SKM-1 treated with dmso at 0.1 percent for 144 hours (cell line): ENCODE measurements around the gene KLHL36.
A peak's percentile ranks its signal among the peaks of the same experiment; 100 is the strongest.

ENCODE experiments used
- DNase-seq: peaks from one replicate; lab custom pipeline; 2025; ENCODE audit not compliant: unreplicated experiment; lab: John Stamatoyannopoulos, UW

The KLHL36 gene

DNA sequence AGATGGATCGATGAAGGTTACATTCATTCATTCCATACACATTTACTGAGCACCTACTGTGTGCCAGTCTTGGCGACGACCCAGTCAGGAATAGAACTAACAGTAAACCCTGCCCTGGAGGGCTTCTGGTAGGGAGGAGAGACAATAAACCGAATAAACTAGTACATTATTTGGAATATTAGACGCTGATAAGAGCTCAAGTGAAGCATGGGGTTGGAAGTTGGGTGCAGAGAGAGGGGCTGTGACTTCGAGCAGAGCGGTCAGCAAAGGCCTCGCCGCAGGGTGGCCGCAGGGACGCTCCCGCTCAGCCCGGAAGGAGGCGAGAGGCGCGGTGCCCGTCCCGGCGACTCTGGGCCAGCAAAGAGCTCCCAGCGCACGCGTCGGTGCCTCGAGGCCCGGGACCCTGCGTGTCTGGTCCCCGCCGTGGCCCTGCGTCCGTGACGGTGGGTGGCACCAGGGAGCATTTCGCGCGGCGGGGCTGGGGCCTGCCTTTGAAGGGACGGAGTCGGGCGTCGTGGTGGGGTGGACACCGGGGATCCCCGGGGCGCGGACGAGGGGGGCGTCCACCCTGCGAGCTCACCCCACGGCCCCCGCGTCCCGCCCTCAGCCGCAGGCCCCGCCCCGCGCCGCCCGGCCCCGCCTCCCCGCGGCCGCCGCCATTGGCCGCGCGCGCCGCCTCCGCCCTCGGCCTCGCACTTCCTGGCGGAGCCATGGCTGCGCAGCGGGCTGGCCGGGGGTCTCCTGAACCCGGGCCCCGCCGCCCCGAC, at the start of gene KLHL36:
KLHL36 (plus strand) TSS at position 684 of the 767 bp plus-strand sequence. CDS start 2,357 bp downstream, outside the sequence.
- peak; percentile 24 for DNase-seq

DNA sequence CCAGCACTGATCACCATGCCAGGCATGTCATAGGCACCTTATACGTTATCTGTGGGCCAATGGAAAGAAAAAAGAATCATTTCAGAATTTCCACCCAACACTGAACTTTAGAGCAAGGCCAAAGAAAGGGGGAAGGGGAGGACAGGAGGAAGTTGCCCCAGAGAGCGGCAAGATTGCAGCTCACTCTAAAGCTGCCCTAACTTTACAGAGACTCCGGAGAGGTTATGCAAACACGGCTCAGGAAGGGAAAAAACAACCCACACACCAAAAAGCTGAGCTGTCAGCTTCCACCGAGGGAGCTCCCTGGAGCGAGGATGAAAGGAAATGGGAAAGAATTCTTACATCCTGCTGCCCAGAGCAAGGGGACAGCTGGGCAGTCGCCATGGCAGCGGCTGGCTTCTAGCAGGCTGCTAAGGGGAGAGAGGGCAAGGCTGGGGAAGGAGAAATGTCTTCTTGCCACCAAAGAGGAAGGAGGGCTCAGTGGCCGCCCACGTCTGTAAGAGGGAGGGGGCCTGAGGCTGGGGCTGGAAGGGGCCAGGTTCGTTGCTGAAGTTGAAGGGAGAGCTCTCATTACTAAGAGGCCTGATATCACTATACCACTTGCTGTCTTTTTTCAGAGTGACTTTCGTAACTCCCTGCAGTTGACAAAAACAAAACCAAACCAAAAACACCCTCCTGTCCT, 48.6 kb upstream of the KLHL36 start:
- DNase-seq: peak; percentile 94

DNA sequence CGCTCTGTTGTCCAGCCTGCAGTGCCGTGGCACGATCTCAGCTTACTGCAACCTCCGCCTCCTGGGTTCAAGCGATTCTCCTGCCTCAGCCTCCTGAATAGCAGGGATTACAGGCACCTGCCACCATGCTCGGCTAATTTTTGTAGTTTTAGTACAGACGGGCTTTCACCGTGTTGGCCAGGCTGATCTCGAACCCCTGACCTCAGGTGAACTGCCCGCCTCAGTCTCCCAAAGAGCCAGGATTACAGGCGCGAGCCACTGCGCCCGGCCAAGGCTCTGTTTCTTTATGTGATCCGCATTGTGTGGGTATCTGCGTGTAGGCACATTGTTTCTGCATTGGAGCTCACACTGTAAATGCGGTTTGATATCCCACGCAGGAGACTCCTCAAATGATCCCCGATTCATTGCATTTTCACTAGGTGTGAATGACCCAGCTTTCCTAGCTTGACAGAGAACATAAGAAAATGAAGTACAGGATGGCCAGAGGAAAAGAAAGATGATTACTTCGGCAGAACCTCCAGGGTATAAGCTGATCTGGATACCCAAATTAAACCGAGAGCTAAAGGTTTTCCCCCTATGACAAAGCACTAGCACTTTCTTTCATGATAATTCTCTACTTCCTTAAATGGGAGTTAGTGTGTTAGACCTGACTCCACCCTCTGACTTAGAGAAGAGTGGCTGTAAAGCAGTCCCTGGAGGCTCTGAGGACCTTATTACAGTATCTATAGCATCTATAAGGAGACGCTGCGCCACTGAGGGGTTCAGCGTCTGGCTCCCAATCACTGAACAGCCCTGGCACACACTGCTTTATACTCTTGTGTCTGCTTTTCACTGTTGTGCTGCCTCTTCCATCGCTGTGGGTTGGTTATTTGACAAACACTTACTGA, 47.7 kb upstream of the KLHL36 start:
- DNase-seq: peak; percentile 70

DNA sequence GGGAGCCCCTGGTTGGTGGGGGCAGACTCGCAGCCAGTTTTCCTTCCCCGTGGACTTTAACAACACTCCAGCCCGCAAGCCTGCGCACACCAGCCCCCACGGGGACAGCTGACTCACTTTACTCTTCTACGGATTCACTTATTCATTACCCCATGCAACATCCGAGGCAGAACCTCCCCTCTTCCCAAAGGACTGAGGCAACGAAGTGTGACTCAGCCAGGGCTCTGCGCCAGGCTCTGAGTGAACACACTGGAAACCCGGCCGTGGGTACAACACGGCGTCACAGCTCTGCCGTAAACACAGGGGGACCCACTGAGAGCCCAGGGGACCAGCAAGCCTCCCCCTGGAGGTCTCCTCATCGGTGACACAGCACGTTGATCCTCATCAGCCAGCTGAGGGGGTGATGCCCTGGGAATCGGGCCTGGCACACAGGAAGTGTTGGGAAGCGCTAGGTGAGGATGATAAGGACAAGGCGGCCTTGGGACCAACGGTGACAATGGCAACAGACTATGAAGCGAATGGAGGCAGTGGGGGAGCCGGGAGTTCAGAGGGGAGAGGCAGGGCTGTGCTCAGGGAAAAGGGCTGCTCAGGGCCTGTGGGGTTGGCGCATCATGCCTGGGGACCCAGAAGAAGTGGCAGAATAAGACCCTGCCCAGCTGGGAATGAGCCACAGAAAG, 45.0 kb upstream of the KLHL36 start:
- peak; percentile 65 for DNase-seq

DNA sequence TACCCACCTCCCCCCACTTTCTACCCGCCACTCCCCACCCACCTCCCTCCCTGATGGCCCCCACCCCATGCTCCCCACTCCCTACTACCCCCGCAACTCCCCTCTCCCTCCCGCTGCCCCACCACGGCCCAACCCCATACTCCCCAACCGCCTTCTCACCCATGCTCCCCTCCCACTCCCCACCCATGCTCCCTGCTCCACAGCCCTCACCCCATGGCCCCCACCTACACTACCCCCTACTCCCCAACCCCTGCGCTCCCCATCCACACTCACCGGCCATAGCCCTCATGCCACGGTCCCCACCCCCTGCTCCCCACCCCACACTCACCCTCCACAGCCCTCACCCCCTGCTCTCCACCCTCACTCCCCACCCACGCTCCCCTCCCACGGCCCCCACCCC, 44.4 kb upstream of the KLHL36 start:
- no peak for DNase-seq

DNA sequence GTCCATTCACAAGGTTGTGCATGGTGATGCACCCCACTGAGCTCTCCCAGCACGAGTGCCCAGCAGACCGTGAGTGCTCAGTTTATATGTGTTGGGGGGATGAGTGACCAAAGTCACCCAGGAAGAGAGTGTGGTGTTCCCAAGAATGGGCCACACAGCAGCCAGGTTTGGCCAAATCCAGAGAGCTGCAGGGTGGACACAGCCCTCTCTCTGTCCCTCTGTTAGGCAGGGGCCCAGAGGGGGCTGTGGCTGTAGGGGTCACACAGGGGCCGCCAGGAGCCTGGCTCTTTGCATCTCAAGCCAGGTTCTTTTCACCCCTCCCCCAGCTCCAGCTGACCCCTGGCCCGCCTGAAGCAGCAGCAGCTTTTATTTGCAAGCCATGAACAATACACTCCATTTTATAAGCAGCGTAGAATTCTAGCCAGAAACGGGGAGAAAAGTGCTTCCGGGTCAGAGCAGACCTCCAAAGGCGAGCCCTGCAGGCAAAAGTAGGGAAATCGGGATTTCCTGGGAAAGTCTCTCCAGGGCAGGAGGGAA, 43.8 kb upstream of the KLHL36 start:
- no peak for DNase-seq

DNA sequence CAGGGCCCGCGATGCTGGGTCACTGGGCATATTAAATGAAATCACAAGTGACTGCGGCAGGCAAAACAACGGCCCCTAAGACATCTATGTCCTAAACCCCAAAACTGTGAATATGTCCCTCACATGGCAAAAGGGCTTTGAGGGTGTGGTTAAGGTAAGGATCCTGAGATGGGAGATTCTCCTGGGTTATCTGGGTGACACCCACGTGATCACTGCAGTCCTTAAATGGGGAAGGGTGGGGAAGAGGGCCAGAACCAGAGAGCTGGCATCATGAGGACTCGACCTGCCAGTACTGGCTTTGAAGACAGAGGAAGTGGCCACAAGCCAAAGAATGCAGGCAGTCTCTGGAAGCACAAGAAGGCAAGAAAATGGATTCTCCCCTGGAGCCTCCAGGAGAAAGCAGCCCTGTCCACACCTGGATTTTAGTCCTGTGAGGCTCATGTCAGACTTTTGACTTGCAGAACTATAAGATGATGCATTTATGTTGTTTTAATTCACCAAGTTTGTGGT, 42.9 kb upstream of the KLHL36 start:
- no peak for DNase-seq

DNA sequence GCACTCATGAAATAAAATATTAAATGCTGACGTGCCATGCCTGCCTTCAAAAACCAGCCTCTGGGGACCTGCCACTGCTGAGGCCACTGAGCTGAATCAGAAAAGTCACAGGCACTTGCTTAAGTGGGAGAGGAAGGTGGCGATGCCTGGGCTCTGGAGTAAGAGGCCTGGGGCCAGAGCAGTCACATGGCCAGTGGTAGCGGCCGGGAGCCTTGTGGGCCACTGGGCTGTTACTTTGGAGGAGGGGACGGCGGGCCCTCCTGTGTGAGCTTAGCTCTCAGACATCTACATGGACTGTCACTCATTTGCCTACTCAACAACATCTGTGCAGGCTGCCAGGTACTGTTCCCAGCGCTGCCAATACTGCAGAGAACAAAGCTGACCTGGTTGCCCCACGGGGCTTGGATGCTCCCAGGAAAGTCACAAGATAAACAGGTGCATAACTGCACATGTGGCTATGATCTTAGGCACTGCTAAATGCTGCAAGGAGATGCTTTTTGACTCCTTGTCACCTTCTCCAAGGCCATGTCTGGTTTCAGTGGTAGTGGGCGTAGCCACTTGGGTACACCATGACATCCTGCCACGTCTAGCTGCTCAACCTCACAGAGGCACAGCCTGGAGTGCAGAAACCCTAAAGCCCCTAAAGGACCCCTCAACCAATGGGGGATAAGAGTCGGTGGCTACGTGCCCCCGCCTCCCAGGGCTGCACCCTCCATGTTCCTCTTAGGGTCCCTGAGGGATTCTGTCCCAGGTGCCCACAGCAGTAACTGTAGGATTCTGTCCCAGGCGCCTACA, 42.0 kb upstream of the KLHL36 start:
- DNase-seq: no peak

DNA sequence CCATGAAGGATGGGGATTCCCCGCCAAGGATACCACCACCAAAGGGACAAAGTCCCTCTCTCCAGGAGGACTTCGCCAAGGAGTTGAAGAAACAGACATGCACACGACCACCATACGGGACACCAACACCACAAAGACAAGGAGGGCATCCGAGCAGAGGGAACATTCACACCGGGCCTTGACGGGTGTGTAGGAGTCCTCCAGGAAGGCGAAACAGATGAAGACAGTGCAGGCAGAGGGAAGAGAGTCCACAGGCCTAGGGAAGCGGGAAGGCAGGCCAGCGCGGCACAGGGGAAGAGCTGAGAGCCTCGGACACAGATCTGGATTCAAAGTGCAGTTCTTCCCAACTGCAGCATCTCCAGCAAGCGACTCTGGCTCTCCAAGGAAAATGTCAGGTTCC, 41.2 kb upstream of the KLHL36 start:
- DNase-seq: no peak

DNA sequence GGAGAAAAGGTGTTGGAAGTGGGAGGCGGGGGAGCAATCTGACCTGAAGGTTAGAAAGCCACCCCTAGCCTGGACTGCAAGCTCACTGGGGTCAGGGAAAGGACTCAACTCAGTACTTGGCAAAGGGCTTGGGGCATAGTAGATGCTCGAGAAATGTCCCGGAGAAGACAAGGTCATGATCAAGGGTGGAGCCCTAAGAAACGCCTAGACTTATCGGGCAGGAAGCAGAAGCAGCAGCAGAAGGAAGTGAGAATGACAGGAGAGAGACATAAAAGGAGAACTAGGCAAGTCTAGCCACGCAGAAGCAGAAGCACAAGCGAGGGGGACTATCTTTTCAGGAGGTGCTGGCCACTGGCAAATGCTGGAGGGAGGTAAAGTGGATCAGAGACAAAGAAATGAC, 40.6 kb upstream of the KLHL36 start:
- peak; percentile 98 for DNase-seq

DNA sequence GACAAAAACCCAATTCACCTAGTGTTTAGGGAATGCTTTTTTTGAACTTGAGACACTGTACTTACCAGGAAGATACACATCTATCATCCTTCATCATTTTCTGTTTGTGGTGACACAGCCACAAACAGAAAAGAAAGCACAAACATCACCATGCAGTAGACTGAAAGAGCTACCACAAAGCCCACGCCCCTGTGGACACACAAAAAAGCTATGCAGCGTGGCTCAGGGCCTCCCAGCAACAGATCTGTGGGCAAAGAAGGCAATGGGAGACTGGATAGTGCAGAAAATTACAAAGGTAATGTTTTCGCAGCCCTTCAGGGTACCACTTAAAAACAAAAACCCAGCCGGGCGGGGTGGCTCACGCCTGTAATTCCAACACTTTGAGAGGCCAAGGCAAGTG, 40.0 kb upstream of the KLHL36 start:
- DNase-seq: no peak

DNA sequence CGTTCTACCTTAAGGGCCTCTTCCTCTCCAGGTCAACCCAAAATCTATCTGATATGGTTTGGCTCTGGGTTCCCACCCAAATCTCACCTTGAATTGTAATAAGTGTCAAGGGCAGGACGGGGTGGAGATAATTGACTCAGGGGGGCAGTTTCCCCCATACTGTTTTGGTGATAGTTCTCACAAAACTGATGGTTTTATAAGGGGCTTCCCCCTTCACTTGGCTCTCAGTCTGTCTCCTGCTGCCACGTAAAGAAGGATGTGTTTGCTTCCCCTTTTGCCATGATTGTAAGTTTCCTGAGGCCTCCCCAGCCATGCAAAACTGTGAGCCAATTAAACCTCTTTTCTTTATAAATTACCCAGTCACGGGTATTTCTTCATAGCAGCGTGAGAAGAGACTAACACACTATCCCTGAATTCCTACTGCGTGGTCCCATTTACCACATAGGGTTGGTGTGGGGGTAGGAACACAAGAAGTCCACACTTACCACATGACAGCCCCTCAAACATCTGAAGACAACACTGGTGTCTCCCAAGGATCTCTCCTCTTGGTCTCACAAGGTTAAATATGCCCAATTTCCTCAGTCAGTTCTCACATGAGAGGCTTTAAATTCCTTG, 38.6 kb upstream of the KLHL36 start:
- DNase-seq: no peak

DNA sequence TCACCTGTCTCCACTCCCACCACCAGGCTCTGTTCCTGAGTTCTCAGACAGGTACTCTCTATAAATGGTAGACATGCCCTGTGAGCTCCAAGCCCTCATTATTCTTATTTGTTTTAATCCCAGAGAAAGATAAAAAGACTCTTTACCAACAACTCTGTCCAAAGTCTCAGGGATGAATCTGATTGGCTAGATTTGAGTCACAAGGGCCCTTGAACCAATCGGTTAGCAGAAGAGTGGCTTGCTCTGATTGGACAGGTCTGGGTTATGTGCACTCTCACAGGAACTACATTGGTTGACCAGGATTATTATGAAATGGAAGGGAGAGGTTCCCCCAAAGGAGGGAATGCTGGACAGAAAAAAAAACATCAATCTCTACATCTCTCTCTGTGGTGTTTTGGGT, 37.9 kb upstream of the KLHL36 start:
- DNase-seq: no peak

DNA sequence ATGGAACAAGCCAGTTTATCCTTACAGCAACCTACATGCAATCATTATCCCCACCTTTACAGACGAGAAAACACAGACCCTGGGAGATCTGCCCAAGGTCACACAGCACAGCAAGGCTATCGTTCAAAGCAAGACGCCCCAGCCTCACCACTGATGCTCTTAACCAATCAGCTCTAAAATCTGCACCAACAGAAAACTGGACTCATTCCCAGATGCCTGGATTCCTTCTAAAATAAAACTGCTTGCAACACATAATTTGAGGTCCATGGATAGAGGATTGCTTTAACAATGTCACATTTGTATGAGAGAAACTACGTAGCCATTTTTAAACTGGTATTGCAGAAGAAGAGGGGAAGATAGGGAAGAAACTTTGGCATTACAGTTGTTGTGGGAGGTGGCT, 37.3 kb upstream of the KLHL36 start:
- no peak for DNase-seq

DNA sequence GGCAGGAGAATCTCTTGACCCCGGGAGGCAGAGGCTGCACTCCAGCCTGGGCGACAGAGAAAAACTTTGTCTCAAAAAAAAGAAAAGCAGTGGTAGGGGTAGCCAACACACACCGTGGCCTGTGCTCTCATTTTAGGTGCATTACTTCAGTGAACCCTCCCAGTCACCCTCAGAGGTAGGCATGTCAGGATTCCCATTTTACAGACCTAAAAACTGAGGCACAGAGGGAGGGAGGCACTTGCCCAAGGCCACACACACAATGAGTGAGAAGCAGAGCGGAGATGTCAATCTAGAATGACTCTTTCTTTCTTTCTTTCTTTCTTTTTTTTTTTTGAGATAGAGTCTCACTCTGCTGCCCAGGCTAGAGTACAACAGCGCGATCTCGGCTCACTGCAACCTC, 35.6 kb upstream of the KLHL36 start:
- no peak for DNase-seq

DNA sequence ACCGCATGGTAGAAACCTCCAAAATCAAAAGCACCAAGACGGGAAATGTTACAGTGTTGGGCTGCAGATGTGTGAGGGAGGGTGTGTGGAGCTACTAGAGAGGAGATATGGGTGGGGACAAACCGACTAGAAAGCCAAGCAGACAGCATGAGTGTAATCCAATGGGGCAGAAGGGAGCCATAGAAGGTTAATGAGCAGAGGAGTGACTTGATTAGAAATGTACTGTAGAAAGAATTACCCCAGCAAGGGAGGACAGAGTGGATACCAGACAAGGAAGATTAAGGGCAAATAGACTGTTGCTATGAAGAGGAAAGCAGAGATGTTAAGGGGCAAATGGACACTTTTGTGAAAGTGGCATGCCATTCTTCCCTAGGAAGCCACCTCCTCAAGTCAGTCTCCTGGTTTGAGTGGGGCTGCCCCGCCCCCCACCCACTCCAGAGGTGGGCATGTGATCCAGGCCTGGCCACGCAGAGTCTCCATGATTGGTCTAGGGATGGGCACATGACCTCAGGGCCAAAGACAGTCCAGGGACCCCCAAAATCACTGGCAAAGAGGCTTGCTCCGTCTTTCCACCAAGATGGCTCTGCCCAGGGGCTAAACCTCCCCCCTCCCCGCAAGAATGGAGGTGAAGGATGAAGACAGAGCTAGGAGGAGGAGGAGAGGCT, 34.8 kb upstream of the KLHL36 start:
- no peak for DNase-seq

DNA sequence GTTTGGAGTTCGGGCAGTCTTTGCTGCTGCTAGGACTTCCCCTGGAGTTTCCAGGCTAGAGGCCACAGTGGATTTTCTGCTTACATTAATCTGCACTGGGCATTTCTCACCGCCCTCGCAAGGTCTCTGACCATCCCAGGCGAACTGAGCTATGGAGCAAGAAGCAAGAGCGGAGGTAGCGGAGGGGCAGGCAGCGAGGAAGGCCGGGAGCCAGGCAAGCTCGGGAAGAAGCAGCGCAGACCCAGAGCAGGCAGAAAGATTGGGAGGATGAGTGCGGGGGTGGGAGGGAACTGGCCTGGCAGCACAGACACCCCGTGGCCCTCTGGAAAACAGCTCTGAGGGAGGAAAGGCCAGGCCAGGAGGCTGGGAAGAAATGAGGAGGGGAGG, 34.2 kb upstream of the KLHL36 start:
- DNase-seq: no peak

DNA sequence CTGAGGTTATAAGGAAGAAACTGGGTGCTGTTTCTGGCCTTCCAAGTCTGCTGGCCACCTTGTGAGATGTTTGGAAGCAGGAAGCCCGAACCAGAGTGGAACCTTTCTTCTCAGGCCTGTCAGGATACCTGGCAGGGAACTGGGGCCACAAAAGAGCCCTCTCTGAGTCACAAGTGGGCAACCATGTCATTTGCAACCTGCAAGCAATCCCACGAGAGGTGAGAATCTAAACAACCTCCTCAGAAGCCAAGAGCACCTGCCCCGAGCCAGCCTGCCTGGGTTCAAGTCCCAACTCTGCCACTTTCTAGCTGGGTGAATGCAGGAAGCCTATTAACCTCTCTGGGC, 33.7 kb upstream of the KLHL36 start:
- DNase-seq: no peak
